HG03354 (cell line): ENCODE data around the gene DERL3.

Source experiments
- ATAC-seq: cut with Tn5 transposase; IDR thresholded peaks from one replicate; pipeline ENCODE4 v1.9.1; 2021; ENCODE audit warnings: mild to moderate bottlenecking; ENCODE audit not compliant: unreplicated experiment, poor library complexity, severe bottlenecking

The DERL3 gene

DNA sequence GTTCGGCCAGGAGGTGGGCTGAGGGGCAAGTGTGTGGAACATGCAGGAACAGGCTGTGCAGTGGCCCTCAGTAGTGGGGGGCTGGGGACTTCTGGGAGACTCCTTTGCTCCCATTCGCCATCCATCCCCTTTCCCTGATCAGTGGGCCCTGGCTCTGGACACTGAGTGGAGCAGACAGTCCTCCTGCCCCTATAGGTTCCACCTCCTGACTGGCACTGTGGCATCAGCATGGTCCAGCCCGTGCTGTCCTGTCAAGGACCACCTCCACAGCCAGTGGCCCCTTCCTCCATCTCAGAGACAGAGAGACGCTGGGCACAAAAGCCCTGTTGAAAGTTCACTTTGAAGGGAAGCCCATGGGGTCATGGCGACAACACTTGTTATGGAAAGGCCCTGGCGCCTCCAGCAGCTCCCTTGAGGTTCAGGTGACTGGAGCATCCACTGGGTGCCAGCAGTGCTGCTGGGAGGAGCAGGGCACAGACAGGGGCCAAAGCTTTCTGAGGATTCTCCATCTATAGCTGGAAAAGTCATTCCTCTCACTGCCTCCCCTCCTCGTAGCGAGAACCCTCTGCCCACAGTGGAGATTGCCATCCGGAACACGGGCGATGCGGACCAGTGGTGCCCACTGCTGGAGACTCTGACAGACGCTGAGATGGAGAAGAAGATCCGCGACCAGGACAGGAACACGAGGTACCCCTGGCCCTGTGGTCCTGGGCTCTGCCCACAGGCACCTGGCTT is 5.6 kb downstream of the DERL3 start:
- ATAC-seq, result no peak

DNA sequence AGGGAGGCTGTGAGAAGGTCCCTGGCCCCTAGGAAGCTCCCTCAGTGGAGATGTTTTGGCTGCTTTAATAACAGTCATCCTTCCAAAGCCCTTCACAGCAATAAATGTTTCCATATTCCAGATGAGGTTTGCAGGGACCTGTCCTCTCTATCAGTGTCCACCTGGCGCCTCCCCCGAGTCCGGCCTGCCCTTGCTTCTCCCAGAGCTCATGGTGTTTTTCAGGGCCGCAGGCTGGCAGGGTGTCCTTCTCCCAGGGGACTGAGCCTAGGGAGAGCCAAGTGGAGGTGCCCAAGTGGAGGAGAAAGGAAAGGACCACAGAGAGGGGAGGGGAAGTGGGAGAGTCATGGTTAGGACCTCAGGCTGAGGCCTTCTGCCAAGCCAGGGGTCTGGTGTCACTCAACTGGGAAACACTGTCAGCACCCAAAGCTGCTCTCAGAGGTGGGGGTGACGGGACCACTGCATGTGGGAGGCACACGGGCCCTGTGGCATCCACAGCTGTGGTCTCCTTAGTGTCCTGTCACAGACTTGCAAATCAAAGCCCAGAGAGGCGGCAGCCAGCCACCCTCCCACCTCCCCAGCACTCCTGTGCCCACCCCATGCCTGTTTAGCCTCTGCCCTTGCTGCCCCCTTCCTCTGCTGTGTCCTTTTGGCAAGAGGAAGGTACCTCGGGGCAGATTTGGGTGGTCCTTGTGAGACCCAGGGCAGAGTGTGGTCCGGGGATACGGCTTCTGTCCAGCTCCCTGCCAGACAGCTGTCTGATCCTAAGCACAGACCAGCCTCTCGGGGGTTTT is 6.4 kb downstream of the DERL3 start:
- no peak for ATAC-seq

DNA sequence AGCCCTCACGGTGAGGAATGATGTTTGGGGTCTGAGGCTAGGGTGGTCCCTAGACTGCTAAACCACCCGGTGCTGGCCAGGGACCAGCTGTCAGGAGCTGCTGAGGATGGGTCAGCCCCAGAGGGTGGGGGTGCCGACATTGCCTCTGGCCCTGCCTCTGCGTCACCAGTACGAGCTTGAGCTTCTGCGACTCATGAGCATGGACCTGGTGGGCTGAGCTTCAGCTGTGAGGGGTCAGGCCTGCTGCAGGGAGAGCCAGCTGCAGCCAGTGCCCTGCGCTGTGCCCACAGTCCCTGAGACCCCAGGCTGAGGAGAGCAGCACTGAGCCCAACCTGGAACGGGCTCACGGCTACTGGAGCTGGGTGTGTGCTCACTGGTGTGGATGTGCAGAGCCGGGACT is 7.0 kb downstream of the DERL3 start:
- no peak for ATAC-seq

DNA sequence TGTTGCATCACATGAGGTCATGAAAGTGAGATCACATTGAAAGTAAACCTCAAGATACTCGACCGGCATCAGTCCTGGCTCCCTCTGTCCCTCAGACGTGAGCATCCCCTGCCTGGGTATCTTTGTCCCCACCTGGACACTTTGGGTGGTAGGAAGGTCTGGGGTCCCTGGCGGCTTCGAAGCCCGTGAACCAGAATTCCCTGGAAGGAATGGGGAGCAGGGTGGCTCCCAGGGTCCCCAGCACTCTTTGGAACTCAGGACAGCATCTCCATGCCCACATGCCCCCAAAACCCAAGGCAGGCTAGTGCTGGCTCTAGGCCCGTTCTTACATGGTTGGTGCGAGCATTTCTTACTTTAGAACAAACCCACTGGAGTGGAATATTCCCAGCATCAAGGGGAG is 7.5 kb downstream of the DERL3 start:
- no peak for ATAC-seq

GRCh38 chr22:23829845-23830372 is 8.9 kb downstream of the DERL3 start:
- no peak for ATAC-seq

- ATAC-seq, result no peak
Measured at GRCh38 chr22:23828800-23829680, 9.8 kb downstream of the DERL3 start.

DNA sequence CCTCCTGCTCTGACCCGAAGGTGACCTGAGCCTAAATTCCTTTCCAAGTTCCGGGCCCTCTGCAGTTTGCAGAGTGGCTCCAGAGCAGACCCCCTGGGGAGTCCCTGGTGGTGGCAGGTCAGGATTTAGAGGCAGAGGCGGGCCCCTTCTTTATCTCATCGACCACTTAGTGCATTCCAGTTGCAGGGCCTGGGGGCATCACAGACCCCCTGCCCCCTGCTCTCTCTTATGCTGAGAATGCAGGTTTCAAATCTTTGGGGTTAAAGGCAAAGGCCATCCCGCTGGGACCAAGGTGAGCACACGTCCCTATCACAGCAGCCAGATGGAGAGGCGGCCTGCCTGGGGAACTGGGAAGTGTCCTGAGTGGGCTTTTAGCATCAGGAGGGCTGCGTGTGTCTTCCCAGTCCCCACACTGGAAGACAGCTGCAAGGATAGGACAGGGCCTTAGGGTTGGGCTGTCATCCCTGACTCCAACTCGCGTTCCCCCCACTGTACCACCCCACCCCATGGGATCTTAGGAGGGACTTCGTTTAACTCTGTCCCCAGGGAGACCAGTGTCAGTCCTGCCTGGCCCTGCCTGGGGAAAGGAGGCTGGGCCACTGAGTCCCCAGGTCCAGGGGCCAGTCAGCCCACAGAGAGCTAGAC is 11.3 kb downstream of the DERL3 start:
- ATAC-seq, result no peak

GRCh38 chr22:23826510-23827350 is 12.1 kb downstream of the DERL3 start:
- ATAC-seq, result no peak

DNA sequence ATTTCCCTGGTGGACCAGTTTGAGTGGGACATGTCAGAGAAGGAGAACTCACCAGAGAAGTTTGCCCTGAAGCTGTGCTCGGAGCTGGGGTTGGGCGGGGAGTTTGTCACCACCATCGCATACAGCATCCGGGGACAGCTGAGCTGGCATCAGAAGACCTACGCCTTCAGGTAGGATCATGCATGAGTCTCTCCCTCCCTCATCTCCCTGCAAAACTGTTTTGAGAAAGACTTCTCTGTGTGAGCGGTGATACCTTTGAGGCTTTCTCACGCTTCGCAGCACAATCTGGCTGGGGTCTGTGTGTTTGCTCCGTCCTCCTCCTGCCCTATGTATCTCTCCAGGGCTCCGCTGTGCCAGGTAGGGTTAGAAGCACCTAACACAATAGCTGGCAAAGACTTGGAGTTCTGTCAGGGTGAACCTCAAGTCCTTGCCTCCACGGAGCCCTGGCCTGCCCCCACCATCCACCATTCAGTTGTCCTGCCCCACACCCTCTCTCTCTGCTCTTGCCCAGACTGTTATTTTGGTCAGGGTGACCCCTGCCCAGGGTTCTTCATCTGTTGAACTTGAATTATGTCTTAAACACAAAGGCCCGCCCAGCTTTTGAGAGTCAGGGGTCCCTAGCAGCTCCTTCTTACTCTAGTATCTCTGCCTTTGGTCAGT is 13.4 kb downstream of the DERL3 start:
- no peak for ATAC-seq

GRCh38 chr22:23824476-23825245 is 14.1 kb downstream of the DERL3 start:
- no peak for ATAC-seq

DNA sequence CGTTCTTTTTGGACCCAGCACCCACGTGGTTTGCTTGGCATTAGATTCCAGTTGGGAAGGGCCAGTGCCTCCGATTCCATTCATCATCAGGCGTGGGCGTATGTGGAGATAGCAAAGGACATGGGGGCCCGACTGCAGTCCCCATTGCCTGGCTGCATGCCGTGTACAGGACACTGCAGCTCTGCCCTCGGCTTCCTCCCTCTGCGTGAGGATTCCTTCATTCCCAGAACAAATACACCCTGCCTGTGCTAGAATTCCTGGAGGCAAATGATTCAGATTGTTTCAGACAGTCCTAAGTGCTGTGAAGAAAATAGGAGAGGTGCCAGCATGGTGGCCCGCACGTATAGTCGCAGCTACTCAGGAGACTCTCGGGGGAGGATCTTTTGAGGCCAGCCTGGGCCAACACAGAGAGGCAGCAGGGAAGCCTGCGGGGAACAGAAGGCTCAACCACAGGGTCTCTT is 15.4 kb downstream of the DERL3 start:
- no peak for ATAC-seq

- ATAC-seq, result no peak
Measured at GRCh38 chr22:23822101-23822671, 16.6 kb downstream of the DERL3 start.

- ATAC-seq, result no peak
Measured at GRCh38 chr22:23820748-23821211, 18.0 kb downstream of the DERL3 start.

DNA sequence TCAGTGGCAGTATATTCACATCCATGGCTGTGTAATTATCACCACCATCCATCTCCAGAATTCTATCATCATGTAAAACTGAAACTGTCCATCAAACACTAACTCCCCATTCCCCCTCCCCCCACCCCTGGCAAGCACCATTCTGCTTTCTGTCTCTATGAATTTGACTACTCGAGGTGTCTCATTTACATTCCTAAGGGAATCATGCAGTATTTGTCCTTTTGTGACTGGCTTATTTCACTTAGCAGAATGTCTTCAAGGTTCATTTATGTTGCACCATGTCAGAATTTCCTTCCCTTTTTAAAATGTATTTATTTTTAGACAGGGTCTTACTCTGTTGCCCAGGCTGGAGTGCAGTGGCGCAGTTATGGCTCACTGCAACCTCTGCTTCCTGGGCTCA is 20.3 kb downstream of the DERL3 start:
- ATAC-seq, result no peak

DNA sequence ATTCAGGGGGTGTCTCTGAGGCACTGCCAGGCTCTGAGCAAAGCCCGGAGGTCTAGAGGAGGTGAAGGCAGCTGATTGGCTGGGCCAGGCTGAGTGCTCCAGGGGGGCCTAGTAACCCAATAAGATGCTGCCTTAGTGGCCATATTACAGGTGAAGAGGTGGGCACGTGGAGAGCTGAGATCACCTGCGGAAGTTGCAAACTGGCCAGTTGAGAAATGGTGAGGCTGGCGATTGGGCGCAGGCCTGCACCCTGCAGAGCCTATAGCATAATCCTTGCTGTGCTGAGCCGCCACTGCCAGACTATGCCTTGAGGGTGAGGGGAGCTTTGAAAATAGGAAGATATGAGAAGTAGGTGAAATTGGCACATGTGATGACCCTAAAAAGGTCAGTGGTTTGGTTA is 21.7 kb downstream of the DERL3 start:
- ATAC-seq, result no peak

GRCh38 chr22:23816156-23816976 is 22.4 kb downstream of the DERL3 start:
- ATAC-seq, result no peak
